Transverse colon (tissue), 4 donors: ENCODE data around the gene DUSP14. TPM values are rescaled to one million over a fixed set of nuclear protein-coding genes. Genes with fewer than 3 reads are reported as not detected.

Source experiments
- DNase-seq: peaks from one replicate; pipeline ENCODE4 v3.0.0-alpha.2; 2019
- H3K27ac ChIP-seq, 4 donors: fragments of 200-600 bp; sonication (generic); 2 replicates each; pipeline ENCODE4 v1.5.1; 2016 to 2018; ENCODE audit warnings: inconsistent platforms in 4 of 4
- H3K27me3 ChIP-seq: fragments of 200-600 bp; sonication (generic); 2 replicates; pipeline ENCODE4 v1.5.1; 2017; ENCODE audit warnings: inconsistent platforms
- H3K36me3 ChIP-seq, 4 donors: fragments of 200-600 bp; sonication (generic); 2 replicates each; pipeline ENCODE4 v1.5.1; 2017 to 2019; ENCODE audit warnings: inconsistent platforms in 4 of 4
- H3K4me1 ChIP-seq, 4 donors: fragments of 200-600 bp; sonication (generic); 2 replicates each; pipeline ENCODE4 v1.5.1; 2017 to 2020; ENCODE audit warnings: inconsistent platforms in 4 of 4
- H3K4me3 ChIP-seq, 4 donors: fragments of 200-600 bp; sonication (generic); 1 replicate in 1 of 4; 2 replicates in 3 of 4; pipeline versions ENCODE4 v1.5.1 to v1.6.1; 2017 to 2019; ENCODE audit warnings: inconsistent platforms in 4 of 4
- H3K9me3 ChIP-seq, 2 donors: fragments of 200-600 bp; sonication (generic); 2 replicates each; pipeline ENCODE4 v1.5.1; 2017 to 2019; ENCODE audit warnings: inconsistent platforms in 2 of 2
- EP300 ChIP-seq: sonication (generic); formaldehyde crosslinking; IDR thresholded peaks from one replicate; pipeline ENCODE4 v1.6.1; 2017; ENCODE audit warnings: antibody characterized with exemption, low read depth
- POLR2A ChIP-seq: fragments of 450-650 bp; IDR thresholded peaks from one replicate; pipeline ENCODE4 v1.6.1; 2016; ENCODE audit warnings: antibody characterized with exemption, mild to moderate bottlenecking, moderate library complexity
- POLR2AphosphoS5 ChIP-seq, 3 donors: sonication (generic); formaldehyde crosslinking; IDR thresholded peaks; one replicate each; pipeline ENCODE4 v1.6.1; 2016; ENCODE audit warnings: antibody characterized with exemption in 3 of 3
- WGBS, 2 donors: methylation state at CpG; one replicate each; pipeline ENCODE4 v1.1.5; 2018; ENCODE audit warnings: low coverage in 1 of 2; 5-methylcytosine and 5-hydroxymethylcytosine counted together
- in situ Hi-C, 4 donors: fragments of 200-750 bp; cut with MboI; loops; one replicate each; pipeline versions ENCODE4 v1.15.0 to v1.15.1; 2017; ENCODE audit warnings: low sequenced_read_pairs in 3 of 4, low pct_ligation_motif_present in 1 of 4, low pct_unique_long_range_greater_than_20kb in 1 of 4
- intact Hi-C: fragments of 100-400 bp; cut with DNase I; formaldehyde crosslinking; loops from one replicate; pipeline ENCODE4 v1.15.1; 2023; ENCODE audit warnings: low total_unique reads
- total RNA-seq, 4 donors: library from RNA; depleted of rRNA; stranded (reverse); fragments of >200 nt; gene quantifications; one replicate each; pipeline ENCODE4 v1.1.0, GENCODE V29; 2016
- TF ChIP-seq, protein P1 (sequence below), 5 experiments: fragments of 200-600 bp in 3 of 5; fragments of 450-650 bp in 2 of 5; sonication (generic) in 3 of 5; IDR thresholded peaks; 1 replicate in 2 of 5; 2 replicates in 3 of 5; pipeline ENCODE4 v1.5.1; 2016 to 2017; ENCODE audit warnings: antibody characterized with exemption in 5 of 5, inconsistent platforms in 3 of 5, mild to moderate bottlenecking in 2 of 5, moderate library complexity in 1 of 5

The DUSP14 gene
- total RNA-seq, 4 donors from 2014 or later: 1.6 to 3.8 (median 2.8) TPM

DNA sequence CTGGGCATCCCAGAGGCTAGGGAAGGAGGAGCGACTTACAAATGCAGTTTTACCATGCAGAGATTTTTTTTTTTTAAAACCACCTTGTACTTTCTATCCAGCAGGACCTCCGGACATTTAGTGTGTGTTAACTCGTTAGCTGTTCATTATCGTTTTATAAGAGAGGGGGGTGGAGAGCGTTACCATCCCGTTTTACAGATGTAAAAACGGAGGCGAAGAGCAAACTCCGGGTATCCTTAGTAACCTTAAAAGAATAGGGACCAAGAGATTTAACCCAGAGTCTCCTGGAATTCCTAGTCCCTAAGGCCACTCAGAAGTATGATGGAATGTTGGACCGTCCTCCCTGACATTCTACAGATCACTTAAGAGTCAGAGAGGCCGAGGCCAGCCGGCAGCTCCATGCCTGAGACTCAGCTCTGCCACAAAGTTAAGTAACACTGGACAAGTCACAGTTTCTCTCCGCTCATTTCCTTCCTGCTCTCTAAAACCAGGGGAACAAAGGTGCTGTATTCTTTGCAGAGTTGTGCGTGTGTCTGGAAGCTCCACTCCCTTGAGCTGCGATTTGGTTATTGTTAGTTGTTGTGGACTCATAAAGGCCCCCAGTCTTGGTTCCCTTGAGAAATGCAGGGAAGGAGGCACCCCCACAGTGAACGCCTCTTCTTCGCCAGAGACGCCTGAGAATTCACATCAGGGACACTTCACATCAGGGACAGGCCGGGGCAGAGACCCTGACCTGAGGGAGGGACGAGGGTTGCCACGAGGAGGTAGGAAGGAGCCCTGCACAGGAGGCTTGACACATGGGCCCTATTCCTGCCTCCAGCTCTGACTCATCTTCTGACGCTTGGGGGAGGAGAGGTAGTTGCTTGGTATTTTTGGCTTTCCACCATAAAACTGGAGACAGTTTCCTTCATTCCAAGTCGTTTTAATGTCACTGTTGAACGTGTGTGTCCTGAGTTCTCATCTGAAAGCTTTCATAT, 1.2 kb downstream of the DUSP14 start:
- Histone ChIP-seq H3K4me3 (peak overlapping the region; percentile 60 to 80 (median 70)), H3K36me3 (no peaks in the 10 kb centered on the region), H3K27ac (peak overlapping the region; percentile 85 to 94 (median 88)), H3K9me3 (no peaks in the 10 kb centered on the region), H3K4me1 (peaks cover 0 to 32% (median 23%) of the 10 kb centered on the region in 4 donors), H3K27me3 (no peaks in the 10 kb centered on the region)
- intact Hi-C loops (no loop called here), in situ Hi-C loops (no loop called here)
- 27 to 41% methylated on average over 11 to 24 of the region's 24 CpGs for WGBS, 2 donors
- peak in 1 of 3 donors; percentile 9 for TF ChIP-seq POLR2AphosphoS5 (IDR thresholded peaks at IDR 0.05)
- TF ChIP-seq, protein P1, sequence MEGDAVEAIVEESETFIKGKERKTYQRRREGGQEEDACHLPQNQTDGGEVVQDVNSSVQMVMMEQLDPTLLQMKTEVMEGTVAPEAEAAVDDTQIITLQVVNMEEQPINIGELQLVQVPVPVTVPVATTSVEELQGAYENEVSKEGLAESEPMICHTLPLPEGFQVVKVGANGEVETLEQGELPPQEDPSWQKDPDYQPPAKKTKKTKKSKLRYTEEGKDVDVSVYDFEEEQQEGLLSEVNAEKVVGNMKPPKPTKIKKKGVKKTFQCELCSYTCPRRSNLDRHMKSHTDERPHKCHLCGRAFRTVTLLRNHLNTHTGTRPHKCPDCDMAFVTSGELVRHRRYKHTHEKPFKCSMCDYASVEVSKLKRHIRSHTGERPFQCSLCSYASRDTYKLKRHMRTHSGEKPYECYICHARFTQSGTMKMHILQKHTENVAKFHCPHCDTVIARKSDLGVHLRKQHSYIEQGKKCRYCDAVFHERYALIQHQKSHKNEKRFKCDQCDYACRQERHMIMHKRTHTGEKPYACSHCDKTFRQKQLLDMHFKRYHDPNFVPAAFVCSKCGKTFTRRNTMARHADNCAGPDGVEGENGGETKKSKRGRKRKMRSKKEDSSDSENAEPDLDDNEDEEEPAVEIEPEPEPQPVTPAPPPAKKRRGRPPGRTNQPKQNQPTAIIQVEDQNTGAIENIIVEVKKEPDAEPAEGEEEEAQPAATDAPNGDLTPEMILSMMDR (IDR thresholded peaks at IDR 0.05): no peak
- DNase-seq: peak; percentile 28

DNA sequence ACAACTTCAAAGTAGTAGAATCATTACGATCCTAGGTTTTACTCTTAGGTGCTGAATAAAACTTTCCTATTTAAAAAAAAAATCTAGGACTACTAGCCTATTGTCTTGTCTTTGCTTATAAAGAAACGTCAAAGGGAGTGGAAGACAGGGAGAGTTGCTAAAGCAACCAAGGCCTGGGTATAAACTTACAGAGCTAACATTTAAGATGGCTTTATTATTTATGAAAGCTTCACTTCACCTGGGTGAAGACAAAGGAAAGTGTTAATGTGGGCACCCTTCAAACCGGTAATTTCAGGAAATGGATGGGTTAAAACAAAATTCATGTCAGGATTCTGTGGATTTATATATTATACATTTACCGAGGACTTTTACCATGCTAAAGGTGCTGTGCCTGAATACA, 2.5 kb downstream of the DUSP14 start:
- no peaks in the 10 kb centered on the region for H3K27me3 ChIP-seq
- intact Hi-C loops (no loop called here), in situ Hi-C loops (no loop called here)
- H3K4me1 ChIP-seq: peaks cover 0 to 32% (median 23%) of the 10 kb centered on the region in 4 donors
- no peak for DNase-seq
- H3K9me3 ChIP-seq: no peaks in the 10 kb centered on the region
- TF ChIP-seq, protein P1 (IDR thresholded peaks at IDR 0.05): no peak
- TF ChIP-seq POLR2AphosphoS5 (IDR thresholded peaks at IDR 0.05) (no peak), POLR2A (no peak), EP300 (no peak)
- WGBS, 2 donors: 53 to 63% methylated on average over 3 to 4 of the region's 4 CpGs
- peak overlapping the region; percentile 85 to 94 (median 88) for H3K27ac ChIP-seq
- no peaks in the 10 kb centered on the region for H3K36me3 ChIP-seq
- H3K4me3 ChIP-seq: no peak overlapping the region

DNA sequence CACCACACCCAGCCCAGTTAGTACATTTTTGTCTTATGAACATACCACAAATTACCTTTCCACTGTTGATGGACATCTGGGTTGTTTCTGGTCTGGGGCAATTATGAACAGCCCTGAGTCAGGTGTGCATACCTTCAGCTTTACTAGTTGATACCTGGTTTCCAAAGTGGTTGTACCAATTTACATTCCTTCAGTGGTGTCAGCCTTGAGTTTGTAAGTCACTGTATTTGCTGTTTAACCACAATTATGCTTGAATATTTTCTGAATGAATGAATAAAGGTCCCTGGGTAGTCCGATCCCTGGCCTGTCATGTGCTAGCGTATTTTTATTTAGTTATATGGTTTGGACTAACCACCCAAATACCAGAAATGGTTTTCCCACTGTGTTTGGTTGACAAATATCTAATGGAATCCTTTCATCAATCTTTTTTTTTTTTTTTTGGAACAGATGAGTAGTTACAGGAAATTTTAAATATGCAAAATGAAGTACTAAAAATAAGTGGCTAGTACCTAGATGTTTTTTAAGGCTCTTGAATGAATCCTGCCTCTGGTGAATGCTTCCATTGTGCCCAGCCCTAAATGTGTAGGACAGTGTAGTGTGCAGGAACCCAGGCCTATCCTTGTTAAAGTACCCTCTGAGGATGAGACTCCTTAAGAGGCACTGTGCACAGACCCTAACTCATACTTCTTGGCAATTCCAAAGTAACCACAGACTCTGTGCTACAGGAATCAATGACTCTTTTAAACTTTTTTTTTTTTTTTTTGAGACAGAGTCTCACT, 3.7 kb downstream of the DUSP14 start:
- Histone ChIP-seq H3K4me3 (no peak overlapping the region), H3K4me1 (peaks cover 0 to 24% (median 18%) of the 10 kb centered on the region in 4 donors), H3K27me3 (no peaks in the 10 kb centered on the region), H3K27ac (peak overlapping the region in 1 of 4 donors; percentile 88), H3K9me3 (no peaks in the 10 kb centered on the region), H3K36me3 (no peaks in the 10 kb centered on the region)
- no peak for DNase-seq
- intact Hi-C loops (no loop called here), in situ Hi-C loops (no loop called here)
- TF ChIP-seq POLR2A (no peak), EP300 (no peak), POLR2AphosphoS5 (IDR thresholded peaks at IDR 0.05) (no peak)
- TF ChIP-seq, protein P1 (IDR thresholded peaks at IDR 0.05): no peak
- WGBS, 2 donors: 77 to 85% methylated on average over 2 of the region's 2 CpGs

DNA sequence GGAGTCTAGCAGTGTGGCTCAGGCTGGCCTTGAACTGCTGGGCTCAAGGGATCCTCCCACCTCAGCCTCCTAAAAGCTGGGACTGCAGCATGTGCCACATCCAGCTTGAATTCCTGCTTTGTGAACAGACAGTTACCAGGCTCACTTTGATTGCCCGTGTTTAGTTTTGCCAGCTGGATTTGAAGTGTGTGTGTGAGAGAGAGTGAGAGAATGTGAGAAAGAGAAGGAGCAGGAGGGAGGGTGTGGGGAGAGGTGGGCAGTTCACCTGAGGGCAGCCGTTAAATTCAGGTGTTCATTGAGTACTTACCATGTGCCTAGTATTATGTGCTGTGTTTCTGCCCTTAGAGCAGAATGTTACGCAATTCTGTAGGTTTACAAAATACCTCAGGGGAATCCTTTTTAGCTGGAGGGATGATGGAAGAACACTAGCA, 4.7 kb downstream of the DUSP14 start:
- Histone ChIP-seq H3K4me1 (peaks cover 0 to 21% (median 11%) of the 10 kb centered on the region in 4 donors), H3K36me3 (no peaks in the 10 kb centered on the region), H3K9me3 (no peaks in the 10 kb centered on the region), H3K27me3 (no peaks in the 10 kb centered on the region), H3K4me3 (no peak overlapping the region), H3K27ac (peak overlapping the region in 2 of 4 donors; percentile 21 to 50)
- in situ Hi-C loops: no loop called here
- TF ChIP-seq POLR2AphosphoS5 (IDR thresholded peaks at IDR 0.05) (no peak), EP300 (no peak), POLR2A (no peak)
- TF ChIP-seq, protein P1 (IDR thresholded peaks at IDR 0.05): no peak
- 77 to 94% methylated on average over 2 to 3 of the region's 3 CpGs for WGBS, 2 donors
- intact Hi-C loops: no loop called here
- no peak for DNase-seq
